GM13977 (cell line): Measurements from ENCODE around the gene SPATA46.

Experiments used
- DNase-seq: peaks from one replicate; pipeline ENCODE4 v3.0.0; 2012; ENCODE audit warnings: low spot score
- in situ Hi-C: fragments of 300-500 bp; cut with MboI; formaldehyde crosslinking; loops from one replicate; pipeline ENCODE4 v1.12.0; 2022; ENCODE audit warnings: low sequenced_read_pairs, low pct_unique_long_range_greater_than_20kb, mixed read lengths, inconsistent platforms; ENCODE audit not compliant: unreplicated experiment
- TF ChIP-seq, protein P1 (sequence below): IDR thresholded peaks from 2 replicates; pipeline ENCODE4 v1.5.1; 2012; ENCODE audit warnings: mild to moderate bottlenecking, control low read depth; ENCODE audit not compliant: insufficient read depth; ENCODE audit errors: extremely low read depth, missing control alignments

SPATA46 gene

DNA sequence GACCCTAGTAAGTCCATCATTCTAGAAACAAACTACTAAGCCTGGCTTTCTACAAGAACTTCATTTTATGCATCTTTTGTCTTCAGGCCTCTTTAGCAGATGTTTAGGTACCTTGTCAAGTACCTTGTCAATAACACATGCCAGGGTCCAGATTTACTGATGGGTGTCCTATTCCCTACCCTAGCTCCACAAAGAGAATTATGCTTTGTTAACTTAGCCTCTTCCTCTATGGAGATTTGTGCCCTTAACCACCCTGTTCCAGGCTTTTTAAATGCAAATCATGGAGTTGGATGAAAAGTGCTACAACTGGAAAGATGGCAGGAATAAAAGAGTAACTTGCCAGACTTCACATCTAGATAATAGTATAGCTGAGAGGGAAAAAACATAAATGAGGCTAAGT is 42.7 kb downstream of the SPATA46 start:
- TF ChIP-seq, protein P1, sequence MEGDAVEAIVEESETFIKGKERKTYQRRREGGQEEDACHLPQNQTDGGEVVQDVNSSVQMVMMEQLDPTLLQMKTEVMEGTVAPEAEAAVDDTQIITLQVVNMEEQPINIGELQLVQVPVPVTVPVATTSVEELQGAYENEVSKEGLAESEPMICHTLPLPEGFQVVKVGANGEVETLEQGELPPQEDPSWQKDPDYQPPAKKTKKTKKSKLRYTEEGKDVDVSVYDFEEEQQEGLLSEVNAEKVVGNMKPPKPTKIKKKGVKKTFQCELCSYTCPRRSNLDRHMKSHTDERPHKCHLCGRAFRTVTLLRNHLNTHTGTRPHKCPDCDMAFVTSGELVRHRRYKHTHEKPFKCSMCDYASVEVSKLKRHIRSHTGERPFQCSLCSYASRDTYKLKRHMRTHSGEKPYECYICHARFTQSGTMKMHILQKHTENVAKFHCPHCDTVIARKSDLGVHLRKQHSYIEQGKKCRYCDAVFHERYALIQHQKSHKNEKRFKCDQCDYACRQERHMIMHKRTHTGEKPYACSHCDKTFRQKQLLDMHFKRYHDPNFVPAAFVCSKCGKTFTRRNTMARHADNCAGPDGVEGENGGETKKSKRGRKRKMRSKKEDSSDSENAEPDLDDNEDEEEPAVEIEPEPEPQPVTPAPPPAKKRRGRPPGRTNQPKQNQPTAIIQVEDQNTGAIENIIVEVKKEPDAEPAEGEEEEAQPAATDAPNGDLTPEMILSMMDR, result no peak
- no peak for DNase-seq
- in situ Hi-C loops, result no loop called here

DNA sequence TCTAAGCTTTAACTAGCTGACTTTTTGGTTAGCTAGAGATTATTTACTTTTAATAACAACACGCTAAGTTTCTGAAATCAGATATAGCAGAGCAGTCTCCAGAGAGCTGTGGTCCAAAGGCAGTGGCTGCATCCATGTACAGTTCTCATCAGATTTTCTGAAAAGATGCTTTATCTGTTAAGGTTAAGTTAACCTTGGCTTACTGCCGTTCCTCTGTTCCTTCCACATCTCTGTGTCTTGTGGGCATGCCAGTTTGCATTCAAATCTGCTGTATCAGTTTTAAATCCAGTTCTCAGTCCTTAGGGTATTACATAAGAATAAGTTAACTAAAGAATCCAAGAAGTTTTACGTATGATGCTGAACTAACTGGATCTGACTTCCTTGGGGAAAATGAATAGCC is 46.8 kb downstream of the SPATA46 start:
- in situ Hi-C loops, result no loop called here
- no peak for DNase-seq
- TF ChIP-seq, protein P1, result no peak

DNA sequence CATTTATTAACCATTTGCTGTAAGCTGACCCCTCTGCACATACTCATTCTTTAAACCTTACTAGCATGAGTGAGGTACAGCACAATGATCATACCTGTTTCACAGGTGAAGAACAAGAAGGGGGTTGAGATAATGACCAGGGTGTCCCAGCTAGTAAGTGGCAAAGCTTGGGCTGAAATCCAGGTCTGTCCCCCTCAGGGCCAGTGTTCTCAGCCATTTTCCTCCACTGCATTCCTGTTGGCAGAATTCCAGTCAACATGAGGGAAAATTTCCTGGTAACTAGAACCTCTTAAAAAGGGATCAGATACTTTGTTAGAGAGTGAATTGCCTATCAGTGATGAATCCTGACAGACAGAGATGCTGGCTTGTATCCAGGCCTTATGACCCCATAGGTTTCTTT is 48.1 kb downstream of the SPATA46 start:
- in situ Hi-C loops, result no loop called here
- TF ChIP-seq, protein P1, result no peak
- DNase-seq, result no peak

DNA sequence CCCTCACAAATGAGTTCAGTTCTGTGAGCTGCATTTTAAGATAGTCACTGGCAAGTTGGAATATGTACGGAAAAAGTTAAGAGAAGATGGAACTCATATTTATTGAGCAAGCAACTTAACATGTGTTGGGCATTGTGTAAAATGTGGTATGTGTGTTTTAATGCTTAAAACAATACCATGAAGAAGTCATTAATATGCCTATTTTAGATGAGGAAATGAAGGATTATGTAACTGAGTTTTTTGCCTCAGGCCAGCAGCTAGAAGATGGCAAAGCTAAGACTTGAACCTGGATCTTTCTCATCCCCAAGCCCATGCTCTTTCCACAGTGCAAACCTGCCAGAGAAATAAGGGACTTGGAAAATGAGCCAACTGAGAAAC is 48.9 kb downstream of the SPATA46 start:
- DNase-seq, result no peak
- TF ChIP-seq, protein P1, result no peak
- in situ Hi-C loops, result no loop called here

DNA sequence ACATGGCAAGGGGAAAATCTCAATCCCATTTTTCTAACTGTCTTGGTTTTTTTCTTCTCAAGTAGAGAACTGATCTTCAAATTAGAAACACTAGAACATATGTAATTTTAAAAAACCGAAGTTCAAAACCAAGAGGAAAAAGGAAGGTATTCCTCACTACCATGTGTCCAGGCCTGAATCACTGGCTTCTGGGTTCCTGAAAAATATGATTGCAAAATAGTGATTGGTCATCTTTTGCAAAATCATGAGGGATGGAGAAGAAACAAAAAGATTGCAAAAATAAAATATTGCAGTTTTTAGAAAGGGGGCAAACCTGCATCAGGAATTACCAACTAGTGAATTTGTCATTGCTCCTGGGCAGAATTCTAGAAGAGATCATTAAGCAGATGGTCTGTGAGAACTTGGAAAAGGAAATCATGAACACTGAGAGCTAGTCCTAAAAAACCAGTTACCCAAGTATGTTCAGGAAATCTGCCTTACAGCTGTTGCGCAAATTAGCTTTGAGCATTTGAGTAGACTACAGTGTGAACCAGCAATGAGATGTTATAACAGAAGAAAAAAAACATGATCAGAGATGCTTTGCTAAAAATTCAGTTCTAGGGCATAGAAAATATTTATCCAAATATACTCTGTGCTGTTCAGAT is 49.4 kb downstream of the SPATA46 start:
- DNase-seq, result no peak
- in situ Hi-C loops, result no loop called here
- TF ChIP-seq, protein P1, result no peak

DNA sequence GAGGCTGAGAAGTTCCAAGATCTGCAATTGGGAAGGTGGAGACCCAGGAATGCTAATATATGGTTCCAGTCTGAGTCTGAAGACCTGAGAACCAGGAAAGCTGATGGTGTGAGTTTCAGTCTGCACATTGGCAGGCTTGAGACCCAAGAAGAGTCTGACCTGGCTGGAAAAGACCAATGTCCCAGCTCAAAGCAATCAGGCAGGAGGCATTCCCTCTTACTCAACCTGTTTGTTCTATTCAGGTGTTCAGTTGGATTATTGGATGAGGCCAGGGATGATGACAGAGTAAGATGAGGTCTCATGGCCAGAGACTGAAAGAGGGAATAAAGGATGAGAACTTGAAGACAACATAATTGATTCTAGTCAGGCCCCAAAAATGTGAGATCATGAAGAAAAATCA is 50.1 kb downstream of the SPATA46 start:
- TF ChIP-seq, protein P1, result no peak
- no peak for DNase-seq
- in situ Hi-C loops, result no loop called here
